Measurements from ENCODE around the gene NEDD4L.

GRCh38 chr18:58215011-58215410 lies 171.0 kb downstream of the NEDD4L start:
- TF ChIP-seq BHLHE40 (IDR thresholded peaks at IDR 0.05; ENCODE audit: borderline replicate concordance) (no peak), NFRKB (IDR thresholded peaks at IDR 0.05) (no peak), SP1 (IDR thresholded peaks at IDR 0.05) (no peak)
